Effector memory CD4-positive, alpha-beta T cell (primary cell): Measurements from ENCODE around the gene SRPK3.

ENCODE experiments used
- DNase-seq, 3 donors: peaks; one replicate each; pipeline ENCODE4 v3.0.0-alpha.2; 2020
- H3K27ac ChIP-seq: 2 replicates; pipeline ENCODE4 v1.7.0; 2013; ENCODE audit warnings: mild to moderate bottlenecking, low read length, moderate library complexity; ENCODE audit not compliant: insufficient read depth, poor library complexity, severe bottlenecking
- H3K27me3 ChIP-seq: replicated peaks from 2 replicates; pipeline ENCODE4 v1.7.0; 2013; ENCODE audit warnings: mild to moderate bottlenecking, low read length; ENCODE audit not compliant: insufficient read depth, control insufficient read depth, poor library complexity, severe bottlenecking
- H3K36me3 ChIP-seq: 2 replicates; pipeline ENCODE4 v1.7.0; 2013; ENCODE audit warnings: mild to moderate bottlenecking, low read length, moderate library complexity; ENCODE audit not compliant: control insufficient read depth, insufficient read depth
- H3K4me1 ChIP-seq: 2 replicates; pipeline ENCODE4 v1.7.0; 2013; ENCODE audit warnings: low read length, mild to moderate bottlenecking; ENCODE audit not compliant: control insufficient read depth, insufficient read depth, poor library complexity, severe bottlenecking
- H3K4me3 ChIP-seq: 2 replicates; pipeline ENCODE4 v1.7.0; 2013; ENCODE audit warnings: low read length, low read depth, mild to moderate bottlenecking; ENCODE audit not compliant: insufficient read depth, poor library complexity, severe bottlenecking
- H3K9me3 ChIP-seq: 2 replicates; pipeline ENCODE4 v1.7.0; 2013; ENCODE audit warnings: mild to moderate bottlenecking, low read length, moderate library complexity; ENCODE audit not compliant: control insufficient read depth

Gene SRPK3

GRCh38 chrX:153777261-153778090 is 3.4 kb upstream of the SRPK3 start:
- H3K4me3 ChIP-seq = no peak overlapping the region
- no peak overlapping the region for H3K27ac ChIP-seq
- H3K4me1 ChIP-seq = no peaks in the 10 kb centered on the region
- no peaks in the 10 kb centered on the region for H3K9me3 ChIP-seq
- DNase-seq = no peak
- H3K27me3 ChIP-seq = no peaks in the 10 kb centered on the region
- H3K36me3 ChIP-seq = no peaks in the 10 kb centered on the region

DNA sequence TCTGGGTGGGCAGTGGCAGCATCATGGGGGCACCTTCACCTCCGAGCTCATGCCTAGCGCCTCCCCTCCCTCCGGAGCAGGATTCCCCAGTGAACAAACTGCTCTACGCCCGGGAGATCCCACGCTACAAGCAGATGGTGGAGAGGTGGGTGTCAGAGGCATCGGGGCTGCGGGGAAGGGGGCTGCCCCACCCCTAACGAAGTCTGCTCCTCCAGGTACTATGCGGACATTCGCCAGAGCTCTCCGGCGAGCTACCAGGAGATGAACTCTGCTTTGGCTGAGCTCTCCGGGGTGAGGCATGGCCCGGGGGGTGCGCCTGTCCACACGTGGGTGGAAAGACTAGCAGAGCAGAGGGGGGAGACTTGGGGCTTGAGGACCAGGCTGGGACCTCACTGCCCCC is 2.7 kb upstream of the SRPK3 start:
- Histone ChIP-seq H3K27me3 (no peaks in the 10 kb centered on the region), H3K4me3 (no peak overlapping the region), H3K4me1 (no peaks in the 10 kb centered on the region), H3K27ac (no peak overlapping the region), H3K9me3 (no peaks in the 10 kb centered on the region), H3K36me3 (no peaks in the 10 kb centered on the region)
- DNase-seq = no peak

- H3K4me3 ChIP-seq = no peak overlapping the region
- DNase-seq = no peak
- H3K9me3 ChIP-seq = no peaks in the 10 kb centered on the region
- no peak overlapping the region for H3K27ac ChIP-seq
- H3K36me3 ChIP-seq = no peaks in the 10 kb centered on the region
- no peaks in the 10 kb centered on the region for H3K4me1 ChIP-seq
- no peaks in the 10 kb centered on the region for H3K27me3 ChIP-seq
These were observed 2.1 kb upstream of the SRPK3 start for GRCh38 chrX:153778684-153779101.

GRCh38 chrX:153779891-153780677 is 757 bp upstream of the SRPK3 start:
- Histone ChIP-seq H3K27ac (no peak overlapping the region), H3K27me3 (no peaks in the 10 kb centered on the region), H3K9me3 (no peaks in the 10 kb centered on the region), H3K4me1 (no peaks in the 10 kb centered on the region), H3K4me3 (no peak overlapping the region), H3K36me3 (no peaks in the 10 kb centered on the region)
- DNase-seq = no peak

GRCh38 chrX:153781428-153782047 is 697 bp downstream of the SRPK3 start:
- no peaks in the 10 kb centered on the region for H3K27me3 ChIP-seq
- no peaks in the 10 kb centered on the region for H3K9me3 ChIP-seq
- peaks cover 7% of the 10 kb centered on the region for H3K36me3 ChIP-seq
- no peak overlapping the region for H3K27ac ChIP-seq
- no peak for DNase-seq
- H3K4me3 ChIP-seq = no peak overlapping the region
- H3K4me1 ChIP-seq = no peaks in the 10 kb centered on the region

GRCh38 chrX:153782313-153782712 is 1.5 kb downstream of the SRPK3 start:
- Histone ChIP-seq H3K9me3 (no peaks in the 10 kb centered on the region), H3K36me3 (peaks cover 7% of the 10 kb centered on the region), H3K27ac (no peak overlapping the region), H3K4me3 (no peak overlapping the region), H3K4me1 (no peaks in the 10 kb centered on the region), H3K27me3 (no peaks in the 10 kb centered on the region)
- no peak for DNase-seq

DNA sequence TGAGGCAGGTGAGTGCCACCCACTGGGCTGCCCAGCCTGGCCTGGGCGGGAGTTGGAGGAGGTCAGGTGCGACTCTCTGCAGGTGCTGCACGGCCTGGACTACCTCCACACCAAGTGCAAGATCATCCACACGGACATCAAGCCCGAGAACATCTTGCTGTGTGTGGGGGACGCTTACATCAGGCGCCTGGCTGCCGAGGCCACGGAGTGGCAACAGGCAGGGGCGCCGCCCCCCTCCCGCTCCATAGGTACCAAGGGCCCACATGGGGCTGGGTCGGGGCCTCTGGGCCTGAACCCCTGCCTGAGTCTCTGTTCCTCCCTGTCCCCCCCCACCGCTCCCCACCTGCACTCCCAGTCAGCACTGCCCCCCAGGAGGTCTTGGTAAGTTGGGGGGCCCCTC is 2.0 kb downstream of the SRPK3 start:
- H3K4me1 ChIP-seq = no peaks in the 10 kb centered on the region
- H3K36me3 ChIP-seq = peaks cover 7% of the 10 kb centered on the region
- DNase-seq = no peak
- no peaks in the 10 kb centered on the region for H3K27me3 ChIP-seq
- no peak overlapping the region for H3K4me3 ChIP-seq
- no peak overlapping the region for H3K27ac ChIP-seq
- no peaks in the 10 kb centered on the region for H3K9me3 ChIP-seq

- Histone ChIP-seq H3K27ac (no peak overlapping the region), H3K9me3 (no peaks in the 10 kb centered on the region), H3K27me3 (no peaks in the 10 kb centered on the region), H3K4me1 (no peaks in the 10 kb centered on the region), H3K4me3 (no peak overlapping the region), H3K36me3 (peaks cover 7% of the 10 kb centered on the region)
- no peak for DNase-seq
These were observed 2.7 kb downstream of the SRPK3 start for GRCh38 chrX:153783378-153784013.

DNA sequence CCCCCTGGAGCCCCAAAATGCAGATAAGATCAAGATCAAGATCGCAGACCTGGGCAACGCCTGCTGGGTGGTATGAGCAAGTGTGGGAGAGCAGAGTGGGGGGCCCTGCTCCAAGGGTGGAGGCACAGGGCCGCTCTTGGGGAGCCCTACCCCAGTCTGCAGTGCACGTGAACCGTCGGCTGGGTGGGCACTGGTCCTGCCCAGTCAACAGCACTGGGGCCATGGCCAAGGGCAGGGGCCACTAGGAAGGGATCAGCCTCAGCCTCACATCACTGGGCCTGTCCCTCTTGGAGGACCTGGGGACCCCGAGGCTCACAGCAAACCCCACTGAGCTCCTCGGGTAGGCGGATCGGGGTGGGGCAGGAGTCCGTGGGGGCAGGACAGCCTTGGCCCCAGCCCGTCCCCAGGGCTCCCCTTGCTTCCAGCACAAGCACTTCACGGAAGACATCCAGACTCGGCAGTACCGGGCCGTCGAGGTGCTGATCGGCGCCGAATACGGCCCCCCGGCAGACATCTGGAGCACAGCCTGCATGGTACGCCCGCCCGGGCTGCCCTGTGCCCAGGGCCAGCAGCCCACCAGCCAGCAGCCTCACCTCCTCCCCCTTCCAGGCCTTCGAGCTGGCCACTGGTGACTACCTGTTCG is 3.6 kb downstream of the SRPK3 start:
- Histone ChIP-seq H3K4me3 (no peak overlapping the region), H3K9me3 (no peaks in the 10 kb centered on the region), H3K36me3 (peaks cover 7% of the 10 kb centered on the region), H3K27me3 (no peaks in the 10 kb centered on the region), H3K27ac (no peak overlapping the region), H3K4me1 (no peaks in the 10 kb centered on the region)
- DNase-seq = no peak
